IMR-90 (cell line): ENCODE measurements around the gene GAS2L3. TPM values are rescaled to one million over a fixed set of nuclear protein-coding genes. Genes with fewer than 3 reads are reported as not detected.

Experiments used
- ATAC-seq: fragments of 200-7000 bp; cut with Tn5 transposase; 2 replicates; pipeline ENCODE4 v1.9.1; 2020; ENCODE audit warnings: low read depth, mild to moderate bottlenecking, moderate library complexity
- BruUV-seq: library from RNA; stranded (reverse); fragments of 400-500 nt; replicated peaks from 2 replicates; lab custom pipeline; 2021; lab: Mats Ljungman, UMichigan
- CTCF ChIA-PET: fragments of 300-600 bp; formaldehyde crosslinking; extraction: SDS; loops from one replicate; lab custom pipeline; 2021; ENCODE audit warnings: antibody characterized with exemption; lab: Yijun Ruan, JAX
- POLR2A ChIA-PET: fragments of 300-600 bp; sonication (Branson Sonifier 250); formaldehyde crosslinking; loops from one replicate; lab custom pipeline; 2022; ENCODE audit warnings: antibody characterized with exemption; ENCODE audit not compliant: unreplicated experiment; lab: Charles Lee
- DNase-seq: peaks from one replicate; pipeline ENCODE4 v3.0.0; 2013
- H2AFZ ChIP-seq: replicated peaks from 2 replicates; pipeline ENCODE3; 2013; ENCODE audit warnings: low read length, mild to moderate bottlenecking; ENCODE audit not compliant: poor library complexity
- H2AK5ac ChIP-seq: 2 replicates; pipeline ENCODE4 v1.6.1; 2013; ENCODE audit warnings: low read depth, low read length, inconsistent platforms
- H2AK9ac ChIP-seq: replicated peaks from 2 replicates; pipeline ENCODE3; 2013; ENCODE audit warnings: mild to moderate bottlenecking, low read depth, low read length, moderate library complexity; ENCODE audit not compliant: poor library complexity
- H2BK120ac ChIP-seq: 2 replicates; pipeline ENCODE4 v1.6.1; 2013; ENCODE audit warnings: low read depth, low read length, inconsistent platforms
- H2BK15ac ChIP-seq: 3 replicates; pipeline ENCODE4 v1.6.1; 2013; ENCODE audit warnings: low read depth, low read length, inconsistent platforms
- H2BK20ac ChIP-seq: 2 replicates; pipeline ENCODE4 v1.6.1; 2013; ENCODE audit warnings: low read depth, mild to moderate bottlenecking, inconsistent platforms, low read length, moderate library complexity
- H2BK5ac ChIP-seq: 2 replicates; pipeline ENCODE4 v1.6.1; 2013; ENCODE audit warnings: mild to moderate bottlenecking, low read depth, low read length, inconsistent platforms; ENCODE audit not compliant: poor library complexity, severe bottlenecking
- H3K14ac ChIP-seq: replicated peaks from 2 replicates; pipeline ENCODE4 v1.6.1; 2013; ENCODE audit warnings: low read depth, low read length, inconsistent platforms
- H3K18ac ChIP-seq: 2 replicates; pipeline ENCODE4 v1.6.1; 2013; ENCODE audit warnings: low read depth, low read length, control low read depth
- H3K23ac ChIP-seq: 2 replicates; pipeline ENCODE4 v1.6.1; 2013; ENCODE audit warnings: low read depth, low read length, inconsistent platforms
- H3K27ac ChIP-seq: 2 replicates; pipeline ENCODE4 v1.5.1; 2013; ENCODE audit warnings: mild to moderate bottlenecking, control low read depth, low read length; ENCODE audit not compliant: insufficient read depth
- H3K27me3 ChIP-seq: 2 replicates; pipeline ENCODE4 v1.6.1; 2013; ENCODE audit warnings: low read length; ENCODE audit not compliant: control insufficient read depth, insufficient read depth
- H3K36me3 ChIP-seq: 2 replicates; pipeline ENCODE4 v1.6.1; 2013; ENCODE audit warnings: low read length, mixed read lengths; ENCODE audit not compliant: control insufficient read depth, insufficient read depth
- H3K4ac ChIP-seq: 2 replicates; pipeline ENCODE4 v1.6.1; 2013; ENCODE audit warnings: low read depth, low read length, inconsistent platforms
- H3K4me1 ChIP-seq: 2 replicates; pipeline ENCODE4 v1.6.1; 2013; ENCODE audit warnings: low read length, mixed read lengths; ENCODE audit not compliant: control insufficient read depth, insufficient read depth
- H3K4me2 ChIP-seq: 2 replicates; pipeline ENCODE4 v1.6.1; 2013; ENCODE audit warnings: low read depth, mild to moderate bottlenecking, control low read depth, low read length, moderate library complexity
- H3K4me3 ChIP-seq: 2 replicates; pipeline ENCODE4 v1.5.1; 2013; ENCODE audit warnings: low read depth, mild to moderate bottlenecking, control low read depth, low read length, moderate library complexity; ENCODE audit not compliant: insufficient read depth
- H3K56ac ChIP-seq: 2 replicates; pipeline ENCODE4 v1.6.1; 2013; ENCODE audit warnings: low read length, inconsistent platforms; ENCODE audit not compliant: insufficient read depth; ENCODE audit errors: extremely low read depth
- H3K79me1 ChIP-seq, 2 experiments: 2 replicates each; pipeline ENCODE4 v1.6.1; 2013; ENCODE audit warnings: low read length in 2 of 2, inconsistent platforms in 1 of 2, low read depth in 1 of 2
- H3K9ac ChIP-seq: 2 replicates; pipeline ENCODE4 v1.6.1; 2013; ENCODE audit warnings: low read depth, low read length, control low read depth
- H3K9me1 ChIP-seq: 2 replicates; pipeline ENCODE4 v1.6.1; 2013; ENCODE audit warnings: low read length, inconsistent platforms; ENCODE audit not compliant: insufficient read depth
- H3K9me3 ChIP-seq: 2 replicates; pipeline ENCODE4 v1.6.1; 2013; ENCODE audit warnings: low read length; ENCODE audit not compliant: control insufficient read depth, insufficient read depth
- H4K20me1 ChIP-seq: 2 replicates; pipeline ENCODE4 v1.6.1; 2013; ENCODE audit warnings: low read length, inconsistent platforms; ENCODE audit not compliant: insufficient read depth
- H4K5ac ChIP-seq: 2 replicates; pipeline ENCODE4 v1.6.1; 2013; ENCODE audit warnings: mild to moderate bottlenecking, low read depth, low read length, control low read depth
- H4K8ac ChIP-seq, 2 experiments: 2 replicates each; pipeline ENCODE4 v1.6.1; 2013; ENCODE audit warnings: low read depth in 2 of 2, low read length in 2 of 2, control low read depth in 1 of 2, inconsistent platforms in 1 of 2
- H4K91ac ChIP-seq: 2 replicates; pipeline ENCODE4 v1.6.1; 2013; ENCODE audit warnings: low read depth, low read length, inconsistent platforms; ENCODE audit not compliant: insufficient read depth
- MAFK ChIP-seq: IDR thresholded peaks from 2 replicates; pipeline ENCODE4 v1.6.1; 2012; ENCODE audit warnings: low read depth, low read length, improper control_type of control experiment
- MXI1 ChIP-seq: IDR thresholded peaks from 2 replicates; pipeline ENCODE4 v1.6.1; 2012; ENCODE audit warnings: low read depth, mild to moderate bottlenecking, low read length, moderate library complexity, borderline replicate concordance
- WGBS, 2 experiments: methylation state at CpG; one replicate each; pipeline versions ENCODE4 v1.1.5 to v1.1.7; 2013; ENCODE audit warnings: missing lambda C conversion rate in 2 of 2; ENCODE audit not compliant: insufficient read length in 1 of 2; ENCODE audit errors: extremely low coverage in 2 of 2; 5-methylcytosine and 5-hydroxymethylcytosine counted together
- dilution Hi-C: fragments of 300-500 bp; cut with HindIII; formaldehyde crosslinking; loops from one replicate; pipeline ENCODE4 v1.14.3; 2018; ENCODE audit warnings: low sequenced_read_pairs; ENCODE audit not compliant: unreplicated experiment
- in situ Hi-C: fragments of 300-500 bp; cut with MboI; formaldehyde crosslinking; loops from 3 replicates; pipeline ENCODE4 v1.14.3; 2019; ENCODE audit warnings: low sequenced_read_pairs, inconsistent platforms, mixed read lengths
- intact Hi-C: fragments of 100-400 bp; cut with micrococcal nuclease; formaldehyde crosslinking; loops from 2 replicates; pipeline ENCODE4 v1.10.0; 2022
- polyA plus RNA-seq, 3 experiments: library from polyadenylated mRNA; depleted of rRNA; stranded (reverse); fragments of >200 nt; gene quantifications; 2 replicates each; pipeline ENCODE4 v1.2.3, GENCODE V29; 2012; ENCODE audit warnings: low replicate concordance in 1 of 3
- total RNA-seq: library from RNA; depleted of rRNA; stranded (reverse); fragments of >200 nt; gene quantifications from 2 replicates; pipeline ENCODE4 v1.2.3, GENCODE V29; 2012

GAS2L3 gene
- total and polyA plus RNA-seq, 2 of the 4 experiments (the other 2 are of a cell fraction), result 5.2 to 15.6 TPM

DNA sequence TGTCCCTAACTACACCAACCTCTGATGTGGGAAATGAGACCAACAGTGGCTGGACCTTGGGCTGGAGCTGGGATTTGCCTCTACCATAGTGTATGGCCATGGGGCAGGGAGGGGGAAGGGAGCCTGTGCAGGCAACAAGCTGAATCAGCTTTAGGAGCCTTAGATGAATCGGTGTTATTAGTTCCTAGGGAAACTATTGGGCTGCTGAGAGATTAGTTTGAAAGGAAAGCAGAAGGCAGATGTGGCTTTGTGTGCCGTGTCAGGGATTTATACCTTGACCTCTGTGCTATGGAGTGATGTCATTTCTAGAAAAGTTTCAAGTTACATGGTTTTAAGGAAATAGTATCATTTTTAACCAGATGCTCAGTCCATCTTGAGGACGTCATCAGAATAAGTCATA, 19.5 kb upstream of the GAS2L3 start:
- dilution Hi-C loops, result no loop called here
- Histone ChIP-seq H4K91ac (no peak overlapping the region), H3K4ac (no peak overlapping the region), H3K27me3 (no peaks in the 10 kb centered on the region), H3K9me3 (no peaks in the 10 kb centered on the region), H2BK120ac (0 out of 2 replicates have a peak overlapping the region, but pooled peaks have one; percentile 15), H2AK9ac (no peak overlapping the region), H2AFZ (no peak overlapping the region), H3K4me1 (0 out of 2 replicates have a peak, but pooled peaks cover 2% of the 10 kb centered on the region), H3K9me1 (no peaks in the 10 kb centered on the region), H2BK5ac (no peak overlapping the region), H3K18ac (no peak overlapping the region), H3K79me1 (no peaks in the 10 kb centered on the region), H3K23ac (no peak overlapping the region), H2AK5ac (no peak overlapping the region), H3K4me3 (no peak overlapping the region), H2BK20ac (no peak overlapping the region), H4K8ac (no peak overlapping the region), H3K36me3 (no peaks in the 10 kb centered on the region), H3K27ac (no peak overlapping the region), H2BK15ac (no peak overlapping the region), H3K4me2 (peak overlapping the region; percentile 45), H3K14ac (no peak overlapping the region), H3K56ac (no peak overlapping the region), H4K5ac (no peak overlapping the region), H3K9ac (no peak overlapping the region), H4K20me1 (no peaks in the 10 kb centered on the region)
- DNase-seq, result peak; percentile 73
- ChIA-PET POLR2A (no interaction called here), CTCF (interaction anchor here (0.7 to 1.7 kb wide), 4 partner anchors 9 to 319 kb away, joined by 3 to 6 read pairs (median 4); no protein-coding TSS in a partner anchor)
- WGBS, 2 experiments, result no CpG with 5 or more reads among the region's 3 CpGs
- intact Hi-C loops, result loop anchor here (1.0 to 5.0 kb wide), 6 partner anchors 178 to 743 kb away; no protein-coding TSS in a partner anchor
- TF ChIP-seq MXI1, result no peak
- TF ChIP-seq MAFK, result 0 out of 2 replicates have a peak, but pooled peaks have one; percentile 11
- in situ Hi-C loops, result loop anchor here (5.0 kb wide), 1 partner anchor 312 kb away; no protein-coding TSS in a partner anchor
- peak; percentile 25 for ATAC-seq
- no TSS peak for BruUV-seq
